Chondrocyte (in vitro differentiated cells): ENCODE data around the gene RAB23. TPM values are rescaled to one million over a fixed set of nuclear protein-coding genes. Genes with fewer than 3 reads are reported as not detected.
A peak's percentile ranks its signal among the peaks of the same experiment; 100 is the strongest.

ENCODE experiments used
- DNase-seq: peaks from one replicate; pipeline ENCODE4 v3.0.0; 2021; ENCODE audit warnings: mixed read lengths, low spot score
- H3K27ac Mint-ChIP-seq: one replicate; pipeline ENCODE4 v1.8.0; 2021; ENCODE audit warnings: mild to moderate bottlenecking, moderate library complexity, mixed read lengths; ENCODE audit not compliant: unreplicated experiment
- H3K27me3 Mint-ChIP-seq: 2 replicates; pipeline ENCODE4 v1.8.0; 2021; ENCODE audit warnings: low read depth, mixed read lengths
- H3K36me3 Mint-ChIP-seq: 2 replicates; pipeline ENCODE4 v1.8.0; 2021; ENCODE audit warnings: low read depth, mixed read lengths
- H3K4me1 Mint-ChIP-seq: 2 replicates; pipeline ENCODE4 v1.8.0; 2021; ENCODE audit warnings: low read depth, mild to moderate bottlenecking, mixed read lengths
- H3K4me3 Mint-ChIP-seq: one replicate; pipeline ENCODE4 v1.8.0; 2021; ENCODE audit warnings: mild to moderate bottlenecking, moderate library complexity, mixed read lengths; ENCODE audit not compliant: unreplicated experiment
- H3K9me3 Mint-ChIP-seq: 2 replicates; pipeline ENCODE4 v1.8.0; 2021; ENCODE audit warnings: low read depth, mixed read lengths
- CTCF ChIP-seq: fragments of 200-600 bp; sonication (generic); IDR thresholded peaks from 2 replicates; pipeline ENCODE4 v1.5.0; 2021; ENCODE audit warnings: antibody characterized with exemption, mild to moderate bottlenecking, moderate library complexity
- total RNA-seq: library from RNA; stranded (reverse); gene quantifications from 3 replicates; pipeline ENCODE4 v1.2.1, GENCODE V29; 2021

The RAB23 gene
- total RNA-seq, 1 donor from 2014 or later, result 79.4 TPM

GRCh38 chr6:57242505-57242904, 20.4 kb upstream of the RAB23 start:
- no peaks in the 10 kb centered on the region for H3K27me3 Mint-ChIP-seq
- no peak for TF ChIP-seq CTCF
- H3K27ac Mint-ChIP-seq, result peak overlapping the region; percentile 81
- peaks cover 3% of the 10 kb centered on the region for H3K9me3 Mint-ChIP-seq
- H3K36me3 Mint-ChIP-seq, result no peaks in the 10 kb centered on the region
- DNase-seq, result no peak
- no peak overlapping the region for H3K4me3 Mint-ChIP-seq
- H3K4me1 Mint-ChIP-seq, result peaks cover 33% of the 10 kb centered on the region

GRCh38 chr6:57226221-57226620, 4.1 kb upstream of the RAB23 start:
- Mint-ChIP-seq H3K9me3 (peaks cover 4% of the 10 kb centered on the region), H3K27ac (peak overlapping the region; percentile 4), H3K36me3 (peaks cover 1% of the 10 kb centered on the region), H3K4me3 (no peak overlapping the region), H3K27me3 (no peaks in the 10 kb centered on the region), H3K4me1 (peaks cover 30% of the 10 kb centered on the region)
- DNase-seq, result no peak
- no peak for TF ChIP-seq CTCF

- DNase-seq, result no peak
- Mint-ChIP-seq H3K36me3 (peaks cover 5% of the 10 kb centered on the region), H3K4me1 (peaks cover 36% of the 10 kb centered on the region), H3K27me3 (no peaks in the 10 kb centered on the region), H3K4me3 (no peak overlapping the region), H3K27ac (no peak overlapping the region), H3K9me3 (peaks cover 10% of the 10 kb centered on the region)
- no peak for TF ChIP-seq CTCF
Observed at GRCh38 chr6:57224769-57225515, 2.8 kb upstream of the RAB23 start.

GRCh38 chr6:57222743-57223077, 603 bp upstream of the RAB23 start:
- Mint-ChIP-seq H3K27me3 (no peaks in the 10 kb centered on the region), H3K9me3 (peaks cover 13% of the 10 kb centered on the region), H3K4me3 (peak overlapping the region; percentile 100), H3K36me3 (peaks cover 8% of the 10 kb centered on the region), H3K4me1 (peaks cover 59% of the 10 kb centered on the region), H3K27ac (peak overlapping the region; percentile 100)
- no peak for TF ChIP-seq CTCF
- DNase-seq, result no peak

GRCh38 chr6:57221191-57221935, 744 bp downstream of the RAB23 start:
- Mint-ChIP-seq H3K36me3 (peaks cover 12% of the 10 kb centered on the region), H3K9me3 (peaks cover 13% of the 10 kb centered on the region), H3K27me3 (no peaks in the 10 kb centered on the region), H3K4me1 (peaks cover 69% of the 10 kb centered on the region), H3K27ac (peak overlapping the region; percentile 93), H3K4me3 (peak overlapping the region; percentile 83)
- no peak for DNase-seq
- peak; percentile 73 for TF ChIP-seq CTCF
